OCI-LY3 (cell line): ENCODE measurements around the gene EPAS1.

Experiments used
- EZH2phosphoT487 ChIP-seq: fragments of 200-600 bp; shearing (Covaris generic); IDR thresholded peaks from 2 replicates; pipeline ENCODE4 v1.6.1; 2018; ENCODE audit warnings: antibody characterized with exemption, mixed run types, low read depth
- TF ChIP-seq, protein P1 (sequence below): fragments of 200-600, 300-600 bp; sonication (generic); IDR thresholded peaks from 2 replicates; pipeline ENCODE4 v1.5.1; 2014; ENCODE audit warnings: antibody characterized with exemption, low read length, low read depth

- TF ChIP-seq, protein P1, sequence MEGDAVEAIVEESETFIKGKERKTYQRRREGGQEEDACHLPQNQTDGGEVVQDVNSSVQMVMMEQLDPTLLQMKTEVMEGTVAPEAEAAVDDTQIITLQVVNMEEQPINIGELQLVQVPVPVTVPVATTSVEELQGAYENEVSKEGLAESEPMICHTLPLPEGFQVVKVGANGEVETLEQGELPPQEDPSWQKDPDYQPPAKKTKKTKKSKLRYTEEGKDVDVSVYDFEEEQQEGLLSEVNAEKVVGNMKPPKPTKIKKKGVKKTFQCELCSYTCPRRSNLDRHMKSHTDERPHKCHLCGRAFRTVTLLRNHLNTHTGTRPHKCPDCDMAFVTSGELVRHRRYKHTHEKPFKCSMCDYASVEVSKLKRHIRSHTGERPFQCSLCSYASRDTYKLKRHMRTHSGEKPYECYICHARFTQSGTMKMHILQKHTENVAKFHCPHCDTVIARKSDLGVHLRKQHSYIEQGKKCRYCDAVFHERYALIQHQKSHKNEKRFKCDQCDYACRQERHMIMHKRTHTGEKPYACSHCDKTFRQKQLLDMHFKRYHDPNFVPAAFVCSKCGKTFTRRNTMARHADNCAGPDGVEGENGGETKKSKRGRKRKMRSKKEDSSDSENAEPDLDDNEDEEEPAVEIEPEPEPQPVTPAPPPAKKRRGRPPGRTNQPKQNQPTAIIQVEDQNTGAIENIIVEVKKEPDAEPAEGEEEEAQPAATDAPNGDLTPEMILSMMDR: no peak
- TF ChIP-seq EZH2phosphoT487: no peak
Measured at GRCh38 chr2:46421361-46421760, 124.2 kb downstream of the EPAS1 start.
